ENCODE data around the gene FRMD4A.

Gene FRMD4A

GRCh38 chr10:14322526-14323188, 8.1 kb downstream of the FRMD4A start:
- H3K27me3 ChIP-seq, result peaks cover 11% of the 10 kb centered on the region
- no peaks in the 10 kb centered on the region for H3K9me3 ChIP-seq
- H3K4me3 ChIP-seq (ENCODE audit: low read depth in 1 of 2, low read length in 1 of 2), result no peak overlapping the region
- H3K27ac ChIP-seq, result no peak overlapping the region
- H3K4me1 ChIP-seq (ENCODE audit: control insufficient read depth in 1 of 2, insufficient read depth in 1 of 2, low read depth in 1 of 2, low read length in 1 of 2), result no peaks in the 10 kb centered on the region
- no peak for TF ChIP-seq CTCF (IDR thresholded peaks at IDR 0.05)
- H3K36me3 ChIP-seq, result no peaks in the 10 kb centered on the region

GRCh38 chr10:14318007-14318406, 12.7 kb downstream of the FRMD4A start:
- TF ChIP-seq CTCF (IDR thresholded peaks at IDR 0.05), result no peak
- Histone ChIP-seq H3K36me3 (no peaks in the 10 kb centered on the region), H3K27ac (no peak overlapping the region), H3K27me3 (no peaks in the 10 kb centered on the region), H3K9me3 (no peaks in the 10 kb centered on the region), H3K4me1 (ENCODE audit: control insufficient read depth in 1 of 2, insufficient read depth in 1 of 2, low read depth in 1 of 2, low read length in 1 of 2) (no peaks in the 10 kb centered on the region), H3K4me3 (ENCODE audit: low read depth in 1 of 2, low read length in 1 of 2) (no peak overlapping the region)

- Histone ChIP-seq H3K27me3 (no peaks in the 10 kb centered on the region), H3K9me3 (no peaks in the 10 kb centered on the region), H3K4me1 (ENCODE audit: control insufficient read depth in 1 of 2, insufficient read depth in 1 of 2, low read depth in 1 of 2, low read length in 1 of 2) (peaks cover 10 to 12% of the 10 kb centered on the region in 2 experiments), H3K4me3 (ENCODE audit: low read depth in 1 of 2, low read length in 1 of 2) (no peak overlapping the region), H3K36me3 (no peaks in the 10 kb centered on the region), H3K27ac (no peak overlapping the region)
- no peak for TF ChIP-seq CTCF (IDR thresholded peaks at IDR 0.05)
These were observed 18.7 kb downstream of the FRMD4A start for GRCh38 chr10:14312014-14312413.

GRCh38 chr10:14311206-14311957, 19.3 kb downstream of the FRMD4A start:
- Histone ChIP-seq H3K4me3 (ENCODE audit: low read depth in 1 of 2, low read length in 1 of 2) (no peak overlapping the region), H3K27me3 (no peaks in the 10 kb centered on the region), H3K4me1 (ENCODE audit: control insufficient read depth in 1 of 2, insufficient read depth in 1 of 2, low read depth in 1 of 2, low read length in 1 of 2) (peaks cover 10 to 12% of the 10 kb centered on the region in 2 experiments), H3K36me3 (no peaks in the 10 kb centered on the region), H3K27ac (no peak overlapping the region), H3K9me3 (no peaks in the 10 kb centered on the region)
- TF ChIP-seq CTCF (IDR thresholded peaks at IDR 0.05), result no peak

GRCh38 chr10:14309593-14309992, 21.1 kb downstream of the FRMD4A start:
- no peaks in the 10 kb centered on the region for H3K27me3 ChIP-seq
- no peaks in the 10 kb centered on the region for H3K9me3 ChIP-seq
- no peak overlapping the region for H3K4me3 ChIP-seq (ENCODE audit: low read depth in 1 of 2, low read length in 1 of 2)
- no peak overlapping the region for H3K27ac ChIP-seq
- TF ChIP-seq CTCF (IDR thresholded peaks at IDR 0.05), result no peak
- H3K36me3 ChIP-seq, result no peaks in the 10 kb centered on the region
- H3K4me1 ChIP-seq (ENCODE audit: control insufficient read depth in 1 of 2, insufficient read depth in 1 of 2, low read depth in 1 of 2, low read length in 1 of 2), result peaks cover 10 to 12% of the 10 kb centered on the region in 2 experiments
